Measurements from ENCODE around the gene VWF. TPM values are rescaled to one million over a fixed set of nuclear protein-coding genes. Genes with fewer than 3 reads are reported as not detected.

Gene VWF
- total RNA-seq, 2 experiments from 2014 or later: 0.11 to 0.13 TPM

DNA sequence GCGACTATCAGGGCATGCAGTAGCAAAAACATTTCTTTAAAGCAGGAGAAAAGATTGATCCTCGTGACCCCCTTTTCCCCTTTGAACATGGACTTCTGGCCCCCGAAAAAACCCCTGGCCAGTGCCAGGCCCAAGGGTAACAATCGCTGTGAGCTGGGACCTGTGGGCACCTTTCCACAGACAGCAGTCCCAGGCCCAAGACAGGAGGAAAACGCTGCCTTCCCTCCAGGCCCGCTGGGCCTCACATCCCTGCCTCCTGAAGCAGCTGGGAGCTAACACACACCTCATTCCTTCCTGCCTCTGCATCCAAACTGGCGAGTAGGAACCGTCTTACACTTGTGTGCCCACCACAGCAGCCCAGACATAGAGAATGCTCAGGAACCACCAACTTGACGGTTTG lies 1.2 kb downstream of the VWF start:
- H3K4me3 Mint-ChIP-seq: no peak overlapping the region
- no peaks in the 10 kb centered on the region for H3K36me3 Mint-ChIP-seq (ENCODE audit: low read depth)
- TF ChIP-seq, protein P1, sequence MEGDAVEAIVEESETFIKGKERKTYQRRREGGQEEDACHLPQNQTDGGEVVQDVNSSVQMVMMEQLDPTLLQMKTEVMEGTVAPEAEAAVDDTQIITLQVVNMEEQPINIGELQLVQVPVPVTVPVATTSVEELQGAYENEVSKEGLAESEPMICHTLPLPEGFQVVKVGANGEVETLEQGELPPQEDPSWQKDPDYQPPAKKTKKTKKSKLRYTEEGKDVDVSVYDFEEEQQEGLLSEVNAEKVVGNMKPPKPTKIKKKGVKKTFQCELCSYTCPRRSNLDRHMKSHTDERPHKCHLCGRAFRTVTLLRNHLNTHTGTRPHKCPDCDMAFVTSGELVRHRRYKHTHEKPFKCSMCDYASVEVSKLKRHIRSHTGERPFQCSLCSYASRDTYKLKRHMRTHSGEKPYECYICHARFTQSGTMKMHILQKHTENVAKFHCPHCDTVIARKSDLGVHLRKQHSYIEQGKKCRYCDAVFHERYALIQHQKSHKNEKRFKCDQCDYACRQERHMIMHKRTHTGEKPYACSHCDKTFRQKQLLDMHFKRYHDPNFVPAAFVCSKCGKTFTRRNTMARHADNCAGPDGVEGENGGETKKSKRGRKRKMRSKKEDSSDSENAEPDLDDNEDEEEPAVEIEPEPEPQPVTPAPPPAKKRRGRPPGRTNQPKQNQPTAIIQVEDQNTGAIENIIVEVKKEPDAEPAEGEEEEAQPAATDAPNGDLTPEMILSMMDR (IDR thresholded peaks at IDR 0.05): no peak
- CTCF ChIA-PET: no interaction called here
- intact Hi-C loops (cut with micrococcal nuclease): no loop called here
- no peaks in the 10 kb centered on the region for H3K9me3 Mint-ChIP-seq
- POLR2A ChIA-PET: no interaction called here
- DNase-seq: no peak
- H3K4me1 Mint-ChIP-seq (ENCODE audit: low read depth): no peaks in the 10 kb centered on the region
- no peak overlapping the region for H3K27ac Mint-ChIP-seq
- no peak for ATAC-seq
- H3K27me3 Mint-ChIP-seq: no peaks in the 10 kb centered on the region

DNA sequence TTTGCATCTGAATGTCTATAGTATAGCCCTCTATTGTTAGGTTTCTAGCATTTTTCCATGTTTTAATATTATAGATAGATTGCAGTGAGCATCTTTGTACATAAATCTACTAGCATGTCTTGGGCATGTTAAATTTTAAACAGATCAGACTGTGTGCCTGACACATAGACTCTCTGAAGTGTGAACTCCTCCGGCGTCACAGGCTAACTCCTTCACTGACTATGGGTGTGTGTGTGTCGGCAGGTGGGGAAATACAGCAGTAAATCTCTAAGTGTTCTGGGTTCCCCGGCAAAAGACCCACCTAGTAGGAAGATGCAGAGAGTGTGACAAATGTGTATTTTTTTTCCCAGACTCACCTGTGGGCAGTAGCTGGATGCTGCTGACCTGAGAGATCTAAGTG lies 2.3 kb downstream of the VWF start:
- Mint-ChIP-seq H3K9me3 (no peaks in the 10 kb centered on the region), H3K27ac (no peak overlapping the region), H3K27me3 (no peaks in the 10 kb centered on the region), H3K4me1 (ENCODE audit: low read depth) (no peaks in the 10 kb centered on the region), H3K36me3 (ENCODE audit: low read depth) (no peaks in the 10 kb centered on the region), H3K4me3 (no peak overlapping the region)
- TF ChIP-seq, protein P1 (IDR thresholded peaks at IDR 0.05): no peak
- ChIA-PET CTCF (no interaction called here), POLR2A (no interaction called here)
- no peak for DNase-seq
- intact Hi-C loops (cut with micrococcal nuclease): no loop called here
- ATAC-seq: no peak

DNA sequence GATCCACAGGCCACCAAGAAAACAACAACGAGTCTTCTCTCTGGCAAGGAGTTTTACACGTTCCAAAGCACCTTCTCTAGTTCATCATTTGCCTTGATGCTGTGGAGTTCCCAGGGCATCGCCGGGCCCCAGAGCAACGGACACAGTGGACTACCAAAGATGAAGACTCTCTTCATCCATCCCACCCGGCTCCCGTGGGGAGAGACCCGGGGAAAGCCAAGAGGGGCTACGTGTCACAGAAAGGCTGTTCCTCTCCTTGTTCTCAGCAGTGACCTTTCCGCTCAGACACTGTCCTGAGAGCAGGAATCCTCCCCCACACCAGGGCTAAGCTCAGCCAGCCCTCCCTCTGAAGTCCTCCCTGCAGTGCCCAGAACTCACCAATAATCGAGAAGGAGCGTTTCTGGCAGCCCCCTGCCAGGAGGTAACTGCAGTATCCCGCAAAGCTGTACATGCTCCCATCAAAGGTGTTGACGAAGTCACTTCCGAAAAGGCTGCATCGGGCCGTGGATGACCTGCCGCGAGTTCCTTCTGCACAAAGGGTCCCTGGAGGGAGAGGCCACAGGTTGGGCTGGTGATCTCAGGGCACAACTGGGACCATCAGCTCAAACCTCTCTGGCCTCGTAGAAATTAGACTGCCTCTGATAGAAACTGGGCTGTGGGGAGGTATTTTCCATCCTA lies 3.5 kb downstream of the VWF start:
- Mint-ChIP-seq H3K9me3 (no peaks in the 10 kb centered on the region), H3K27me3 (no peaks in the 10 kb centered on the region), H3K4me1 (ENCODE audit: low read depth) (no peaks in the 10 kb centered on the region), H3K4me3 (no peak overlapping the region), H3K27ac (no peak overlapping the region), H3K36me3 (ENCODE audit: low read depth) (no peaks in the 10 kb centered on the region)
- POLR2A ChIA-PET: no interaction called here
- no peak for DNase-seq
- TF ChIP-seq, protein P1 (IDR thresholded peaks at IDR 0.05): no peak
- CTCF ChIA-PET: interaction anchor here (0.5 to 1.5 kb wide), 2 partner anchors 9 to 974 kb away, joined by 3 to 4 read pairs; no protein-coding TSS in a partner anchor
- no peak for ATAC-seq
- intact Hi-C loops (cut with micrococcal nuclease): no loop called here

DNA sequence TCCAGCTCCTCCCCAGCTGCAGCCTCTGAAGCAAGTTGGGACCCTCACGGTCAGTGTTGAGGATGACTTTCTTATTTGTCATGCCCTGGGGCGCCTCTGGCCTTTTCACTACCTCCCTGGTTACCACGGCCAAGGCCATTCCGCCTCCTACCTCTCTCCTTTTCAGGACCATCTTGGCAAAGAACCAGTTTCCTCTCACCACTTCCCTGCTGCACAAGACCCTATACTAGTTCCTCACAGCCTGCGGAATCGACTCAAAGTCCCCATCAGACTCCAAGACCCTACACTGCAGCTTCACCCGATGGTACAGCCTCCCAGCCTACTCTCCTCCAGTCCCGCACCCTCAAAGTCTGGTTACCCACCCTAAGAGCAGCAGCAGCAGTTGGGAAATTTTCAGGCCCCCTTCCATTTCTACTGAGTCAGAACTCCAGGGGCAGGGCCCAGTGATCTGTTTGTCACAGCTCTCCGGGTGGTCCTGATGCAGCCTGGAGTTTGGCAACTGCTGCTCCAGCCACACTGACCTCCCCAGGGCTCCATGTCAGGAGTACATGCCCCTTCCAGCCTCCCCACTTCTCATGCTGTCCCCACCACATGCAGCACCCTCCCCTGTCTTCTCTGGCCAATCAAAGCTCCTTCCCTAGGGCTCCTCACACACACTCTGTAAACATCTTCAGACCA lies 5.4 kb downstream of the VWF start:
- CTCF ChIA-PET: no interaction called here
- Mint-ChIP-seq H3K4me1 (ENCODE audit: low read depth) (no peaks in the 10 kb centered on the region), H3K4me3 (no peak overlapping the region), H3K36me3 (ENCODE audit: low read depth) (no peaks in the 10 kb centered on the region), H3K27me3 (no peaks in the 10 kb centered on the region), H3K9me3 (no peaks in the 10 kb centered on the region), H3K27ac (no peak overlapping the region)
- ATAC-seq (no peak), DNase-seq (no peak)
- TF ChIP-seq, protein P1 (IDR thresholded peaks at IDR 0.05): no peak
- POLR2A ChIA-PET: interaction anchor here (0.9 to 1.5 kb wide), 2 partner anchors 10 to 45 kb away, joined by 3 read pairs; no protein-coding TSS in a partner anchor
- intact Hi-C loops (cut with micrococcal nuclease): no loop called here

DNA sequence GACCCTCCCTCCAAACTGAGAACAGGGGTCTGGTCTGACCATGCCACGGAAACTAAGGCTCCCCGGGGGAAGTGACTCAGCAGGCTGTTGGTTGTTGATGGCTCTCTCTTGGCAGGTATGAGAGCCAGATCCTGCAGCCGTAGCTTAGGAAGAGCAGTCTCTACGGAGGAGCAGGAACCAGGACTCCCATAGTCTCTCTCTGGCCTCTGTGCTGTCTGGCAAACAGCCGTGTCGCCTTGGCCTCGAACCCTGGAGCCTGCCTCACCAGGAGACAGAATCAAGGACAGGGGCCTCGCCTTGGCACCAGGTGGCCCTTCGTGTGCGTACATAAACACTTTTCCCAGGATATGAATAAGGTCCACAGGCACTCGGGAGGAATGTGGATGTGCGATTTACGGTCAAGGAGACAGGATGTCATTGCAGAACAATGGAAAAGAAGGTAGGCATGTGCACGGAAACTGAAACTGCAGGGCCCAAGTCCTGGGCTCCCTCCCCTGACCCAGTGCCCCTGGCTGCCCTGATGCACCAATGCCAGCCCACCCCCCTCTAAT lies 7.9 kb downstream of the VWF start:
- no peak for DNase-seq
- TF ChIP-seq, protein P1 (IDR thresholded peaks at IDR 0.05): no peak
- no peak for ATAC-seq
- intact Hi-C loops (cut with micrococcal nuclease): no loop called here
- no peak overlapping the region for H3K27ac Mint-ChIP-seq
- H3K4me3 Mint-ChIP-seq: no peak overlapping the region
- H3K9me3 Mint-ChIP-seq: no peaks in the 10 kb centered on the region
- H3K27me3 Mint-ChIP-seq: no peaks in the 10 kb centered on the region
- ChIA-PET POLR2A (no interaction called here), CTCF (no interaction called here)
- no peaks in the 10 kb centered on the region for H3K4me1 Mint-ChIP-seq (ENCODE audit: low read depth)
- no peaks in the 10 kb centered on the region for H3K36me3 Mint-ChIP-seq (ENCODE audit: low read depth)
